Measurements from ENCODE around the gene CUX1. TPM values are rescaled to one million over a fixed set of nuclear protein-coding genes. Genes with fewer than 3 reads are reported as not detected.
A peak's percentile ranks its signal among the peaks of the same experiment; 100 is the strongest.
"Not testable (repeated sequence)": the region's sequence is repeated elsewhere in the genome, so short reads cannot be mapped to it uniquely, and the experiment has no call there.

Gene CUX1
- total RNA-seq, 1 experiment from 2014 or later: 30.3 TPM

DNA sequence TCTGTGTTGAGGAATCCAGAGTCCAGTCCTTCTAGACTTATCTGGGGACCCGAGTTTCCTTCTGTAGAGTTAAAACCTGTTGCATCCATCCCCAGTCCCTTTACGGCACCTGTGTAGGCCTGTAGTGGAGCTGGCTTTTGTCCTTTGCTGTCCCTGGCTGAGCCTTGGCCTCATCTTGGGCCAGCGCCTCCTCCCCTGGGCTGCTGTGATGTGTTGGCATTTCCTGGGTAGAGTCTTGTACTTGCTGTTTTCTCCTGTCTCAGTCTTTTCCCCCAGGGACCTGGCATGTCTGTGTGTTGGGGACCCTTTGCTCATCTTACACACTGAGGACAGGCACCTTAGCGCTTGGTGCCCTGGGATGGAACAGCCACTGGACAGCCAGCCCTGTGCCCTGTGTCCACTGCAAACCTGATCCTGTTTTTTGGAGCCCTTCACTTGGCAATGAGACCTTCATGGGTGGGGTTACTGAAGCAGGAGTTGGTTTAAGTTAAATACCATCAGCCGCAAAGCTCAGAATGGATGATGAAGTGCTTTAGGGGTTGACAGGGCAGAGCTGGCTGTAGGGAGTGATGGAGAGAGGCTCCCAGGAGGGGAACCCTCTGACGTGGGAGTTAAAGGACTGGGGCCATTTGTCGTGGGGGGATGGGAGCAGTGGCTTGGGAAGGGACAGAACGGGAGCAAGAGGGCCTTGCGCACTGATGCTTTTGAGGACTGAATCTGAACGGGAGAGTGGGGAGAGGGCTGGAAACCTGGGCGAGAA, 50.9 kb downstream of the CUX1 start:
- DNase-seq (ENCODE audit: low read depth): no peak

DNA sequence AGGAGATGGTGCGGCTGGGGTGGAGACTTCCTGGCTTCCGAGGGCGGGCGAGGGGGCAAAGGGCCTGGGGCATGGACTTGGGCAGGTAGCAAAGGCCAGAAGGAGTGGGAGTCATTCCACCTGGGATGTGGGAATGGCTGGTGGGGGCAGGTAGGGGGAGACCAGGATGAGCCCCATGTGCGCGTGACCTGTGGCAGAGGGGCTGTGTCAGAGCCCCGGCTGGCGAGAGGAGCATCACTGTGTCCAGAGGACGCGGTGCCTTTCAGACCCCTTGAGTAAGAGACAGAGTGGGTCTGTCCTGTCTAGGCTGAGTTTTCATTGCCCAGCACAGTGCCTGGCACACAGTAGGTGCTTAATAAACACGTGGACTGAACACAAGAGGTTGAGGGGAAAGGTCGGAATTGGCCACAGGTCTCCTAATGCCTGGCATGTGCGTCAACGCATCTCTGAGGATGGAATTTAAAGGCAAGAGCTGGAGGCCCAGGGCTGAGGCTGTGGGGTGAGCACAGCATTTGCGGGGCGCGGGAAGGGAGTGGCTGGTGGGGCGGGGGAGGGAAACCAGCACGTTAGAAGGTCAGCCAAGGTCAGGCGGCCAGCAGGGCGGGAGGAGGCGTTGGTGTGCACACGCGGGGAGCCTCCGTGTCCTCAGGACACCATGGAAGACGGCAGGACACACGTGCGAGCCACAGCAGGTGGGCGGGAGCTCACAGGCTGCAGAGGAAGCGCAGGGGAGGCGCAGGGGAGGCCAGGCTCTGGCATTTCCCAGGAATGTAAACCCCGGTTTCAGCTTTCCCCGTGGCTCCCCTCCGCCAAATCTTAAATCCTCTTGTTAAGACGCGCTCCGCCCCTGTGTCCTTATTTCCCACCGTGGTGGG, 51.8 kb downstream of the CUX1 start:
- no peak for DNase-seq (ENCODE audit: low read depth)

DNA sequence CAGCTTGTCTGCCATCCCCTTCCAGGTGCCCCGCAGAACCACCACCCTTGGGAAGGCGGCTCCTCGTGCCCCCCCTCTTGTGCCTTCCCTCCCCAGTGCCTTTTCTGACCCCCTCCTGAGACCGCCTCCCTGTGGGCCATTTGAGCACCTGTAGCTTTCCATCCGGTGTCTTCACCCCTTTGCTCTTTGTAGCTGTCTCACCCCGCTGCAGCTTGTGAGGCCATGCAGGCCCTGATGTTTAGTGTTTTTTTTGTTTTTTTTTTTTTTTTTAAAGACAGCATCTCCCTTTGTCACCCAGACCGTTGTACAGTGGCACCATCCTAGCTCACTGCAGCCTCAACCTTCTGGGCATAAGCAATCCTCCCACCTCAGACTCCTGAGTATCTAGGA, 52.5 kb downstream of the CUX1 start:
- DNase-seq (ENCODE audit: low read depth): no peak

DNA sequence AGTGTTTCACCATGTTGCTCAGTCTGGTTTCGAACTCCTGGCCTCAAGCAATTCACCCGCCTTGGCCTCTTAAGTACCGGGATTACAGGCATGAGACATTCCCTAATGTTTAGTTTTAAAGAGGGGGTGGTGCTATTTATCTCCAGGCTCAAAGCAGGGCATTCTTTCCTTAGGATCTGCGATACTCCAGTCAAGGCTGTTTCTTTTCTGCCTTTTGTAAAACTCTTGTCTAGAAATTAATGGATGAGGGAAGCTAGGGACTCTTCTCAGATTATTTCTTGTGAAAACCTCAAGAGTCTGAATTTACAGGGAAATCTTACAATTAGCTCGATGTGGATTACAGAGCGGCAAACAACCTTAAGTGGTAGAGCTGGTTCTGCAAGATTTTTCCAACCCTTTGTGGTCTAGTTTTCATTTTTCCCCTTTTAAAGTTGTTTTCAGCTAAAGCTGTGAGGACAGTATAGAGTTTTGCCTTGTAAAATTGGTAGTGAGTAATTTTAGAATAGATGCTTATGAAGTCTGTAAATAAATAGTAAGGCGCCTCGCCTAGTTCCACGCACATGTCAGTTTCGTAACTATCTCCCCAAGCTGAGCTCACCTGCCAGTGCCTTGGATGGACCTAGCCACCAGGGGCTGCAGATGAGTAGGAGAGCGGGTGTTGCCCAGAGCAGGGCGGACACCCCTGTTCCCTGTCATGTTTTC, 53.1 kb downstream of the CUX1 start:
- DNase-seq (ENCODE audit: low read depth): no peak

DNA sequence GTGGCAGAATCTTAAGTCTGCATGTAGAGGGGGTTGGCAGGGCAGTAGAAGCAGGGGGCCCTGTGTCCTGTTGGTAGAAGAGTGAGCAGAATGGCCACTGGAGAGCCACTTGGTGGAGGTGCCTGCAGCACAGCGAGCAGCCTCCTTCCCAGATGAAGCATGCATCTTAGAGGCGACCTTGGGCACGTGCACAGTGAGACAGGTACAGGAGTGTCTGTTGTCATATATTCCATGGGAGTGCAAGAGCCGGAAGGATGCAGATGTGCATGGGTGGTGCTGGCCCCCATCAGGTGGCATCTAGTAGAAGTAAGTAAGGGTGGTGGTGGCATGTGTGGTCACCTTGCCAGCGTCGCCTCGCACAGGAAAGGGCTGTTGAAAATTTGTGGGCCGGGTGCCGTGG, 53.9 kb downstream of the CUX1 start:
- no peak for DNase-seq (ENCODE audit: low read depth)

DNA sequence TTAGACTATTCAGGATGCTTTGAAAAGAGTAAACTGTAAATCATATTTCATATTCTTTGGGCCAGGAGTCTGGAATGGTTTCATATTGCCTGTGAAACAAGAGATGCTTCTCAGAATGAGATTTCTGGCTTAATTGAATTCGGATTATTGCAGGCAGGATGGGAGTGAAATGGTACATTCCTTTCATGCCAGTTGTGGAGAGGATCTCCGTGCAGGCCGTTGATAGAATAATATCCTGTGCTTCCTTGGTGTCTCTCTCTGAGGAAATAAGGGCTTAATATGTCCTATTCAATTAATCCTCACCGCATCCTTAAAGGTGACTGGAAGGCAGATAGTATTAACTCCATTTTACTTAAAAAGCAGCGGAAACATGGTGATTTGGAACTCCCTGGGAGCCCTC, 56.6 kb downstream of the CUX1 start:
- DNase-seq (ENCODE audit: low read depth): no peak

DNA sequence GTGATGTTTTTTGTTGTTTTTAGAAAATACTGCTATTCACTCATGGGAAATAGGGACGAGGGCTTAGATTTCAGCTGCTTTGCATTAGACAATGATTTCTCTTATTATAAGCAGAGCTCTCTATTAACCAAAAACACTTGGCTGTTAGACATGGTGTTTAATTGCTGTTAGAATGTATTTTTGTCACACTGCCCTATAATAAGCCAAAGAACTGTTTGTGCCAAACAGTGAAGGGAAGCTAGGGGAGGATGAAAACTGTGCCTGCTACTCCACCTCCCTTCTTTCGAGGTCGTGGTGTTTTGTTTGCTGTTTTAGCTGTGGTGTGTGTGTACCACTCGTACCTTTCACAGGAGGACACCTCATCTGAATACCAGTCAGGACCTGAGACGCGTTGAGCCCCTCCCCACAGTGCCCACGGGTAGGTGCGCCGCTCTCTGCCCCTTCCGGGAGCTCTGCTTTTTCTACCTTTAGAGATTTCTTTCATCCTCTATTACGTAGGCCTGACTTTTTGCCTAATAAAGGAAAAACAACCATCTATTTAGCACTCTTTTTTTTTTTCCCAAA, 57.9 kb downstream of the CUX1 start:
- no peak for DNase-seq (ENCODE audit: low read depth)

DNA sequence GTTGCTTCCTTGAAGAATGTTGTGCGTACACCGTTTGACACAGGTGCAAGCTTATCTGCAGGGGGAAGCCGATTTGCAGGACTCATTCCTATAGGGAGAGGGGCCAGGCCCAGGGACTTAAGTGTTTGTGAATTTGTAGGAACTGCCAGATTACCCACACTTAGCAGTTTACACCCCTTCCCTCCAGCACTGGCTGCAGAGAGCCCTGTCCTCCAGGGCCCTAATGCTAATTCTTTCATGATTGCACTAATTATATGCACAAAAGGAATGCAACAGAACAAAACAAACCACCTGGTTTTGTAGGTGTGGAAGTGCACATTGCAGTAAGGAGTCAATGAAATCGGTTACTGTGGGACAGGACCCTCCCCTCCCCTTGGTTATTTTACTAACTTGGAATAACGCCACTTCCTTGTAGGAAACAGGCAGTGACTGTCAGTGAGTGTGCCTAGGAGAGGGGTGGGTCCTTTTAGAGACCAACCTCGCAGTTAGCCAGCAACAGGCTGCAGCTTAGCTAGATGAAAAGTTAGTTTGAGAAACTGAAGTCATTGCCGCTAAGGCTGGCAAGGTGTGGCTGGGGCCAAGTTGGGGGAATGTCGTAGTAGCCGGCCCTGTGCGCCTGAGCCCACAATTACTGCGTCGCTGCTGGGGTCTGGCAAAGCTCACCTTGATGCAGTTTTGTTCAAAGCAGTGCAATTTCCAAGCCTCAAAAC, 60.6 kb downstream of the CUX1 start:
- DNase-seq (ENCODE audit: low read depth): no peak

DNA sequence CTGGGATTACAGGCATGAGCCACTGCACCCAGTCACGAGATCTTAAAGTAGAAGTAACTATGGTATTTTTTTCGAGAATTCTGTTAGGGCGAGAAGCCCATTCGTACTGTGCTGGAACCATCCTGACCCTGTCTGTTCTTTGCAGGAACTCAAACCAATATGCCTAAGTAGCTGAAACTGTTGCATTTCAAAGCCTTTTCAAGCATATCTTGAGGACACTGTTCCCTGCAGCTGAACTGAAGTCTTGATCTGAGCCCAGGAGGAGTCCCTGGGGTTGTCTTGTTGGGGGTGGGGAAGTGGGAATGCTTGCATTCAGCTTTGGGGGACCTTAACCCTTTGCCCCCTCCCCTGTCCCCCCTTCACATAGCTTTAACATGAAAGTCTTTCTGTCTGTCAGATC, 61.5 kb downstream of the CUX1 start:
- no peak for DNase-seq (ENCODE audit: low read depth)

DNA sequence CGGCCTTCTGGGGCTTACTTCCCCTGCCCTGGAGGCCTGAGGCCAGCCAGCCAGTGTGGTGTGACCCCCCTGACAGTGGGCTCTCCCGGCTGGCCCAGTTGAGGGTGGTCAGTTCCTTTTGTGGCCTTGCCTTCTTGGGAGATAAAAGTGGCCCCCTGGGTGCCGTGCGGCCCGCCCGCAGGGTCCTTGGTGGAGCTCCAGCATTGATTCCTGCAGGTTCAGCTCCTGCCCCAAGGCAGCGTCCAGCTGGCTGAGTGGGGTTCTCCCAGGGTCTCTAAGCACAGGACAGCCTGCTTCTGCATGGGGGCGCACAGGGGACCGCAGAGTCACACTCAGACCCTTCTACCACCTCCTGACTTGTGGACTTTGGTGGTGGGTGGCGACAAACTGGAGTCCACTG, 62.1 kb downstream of the CUX1 start:
- DNase-seq (ENCODE audit: low read depth): no peak

DNA sequence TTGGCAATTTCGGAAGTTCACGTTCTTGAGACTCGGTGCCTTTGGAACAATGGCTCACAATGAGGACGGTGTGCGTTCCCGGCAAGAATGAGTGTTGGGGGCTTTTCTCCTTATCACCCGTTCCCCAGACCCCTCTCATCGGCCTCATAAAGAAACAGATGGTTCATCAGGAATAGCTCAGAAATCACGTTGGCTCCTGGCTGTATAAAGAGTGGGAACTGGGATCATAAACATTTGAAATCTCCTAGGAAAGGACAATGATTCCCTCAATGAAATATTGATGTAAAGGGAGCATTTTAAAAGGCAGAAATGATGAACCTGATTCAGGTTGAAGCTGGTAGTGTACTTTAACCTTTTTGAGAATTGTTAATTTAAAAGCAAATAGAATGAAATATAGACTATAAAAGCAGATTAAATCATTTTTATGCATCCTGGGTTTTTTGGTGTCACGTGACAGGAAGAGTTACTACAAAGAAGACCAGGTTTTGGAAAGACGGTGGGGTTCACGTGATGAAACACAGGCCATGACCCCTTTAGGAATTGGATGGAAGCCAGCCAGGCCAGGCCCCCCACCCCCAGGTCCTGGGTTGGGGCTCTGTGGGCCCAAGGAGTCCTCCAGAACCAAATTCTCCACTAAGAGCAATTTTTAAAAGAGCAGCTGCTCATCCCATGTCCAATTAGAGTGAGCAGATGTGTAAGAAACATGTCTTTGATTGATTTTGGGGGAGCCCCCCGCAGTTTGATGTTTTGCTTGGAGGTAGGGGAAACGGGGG, 63.0 kb downstream of the CUX1 start:
- no peak for DNase-seq (ENCODE audit: low read depth)

DNA sequence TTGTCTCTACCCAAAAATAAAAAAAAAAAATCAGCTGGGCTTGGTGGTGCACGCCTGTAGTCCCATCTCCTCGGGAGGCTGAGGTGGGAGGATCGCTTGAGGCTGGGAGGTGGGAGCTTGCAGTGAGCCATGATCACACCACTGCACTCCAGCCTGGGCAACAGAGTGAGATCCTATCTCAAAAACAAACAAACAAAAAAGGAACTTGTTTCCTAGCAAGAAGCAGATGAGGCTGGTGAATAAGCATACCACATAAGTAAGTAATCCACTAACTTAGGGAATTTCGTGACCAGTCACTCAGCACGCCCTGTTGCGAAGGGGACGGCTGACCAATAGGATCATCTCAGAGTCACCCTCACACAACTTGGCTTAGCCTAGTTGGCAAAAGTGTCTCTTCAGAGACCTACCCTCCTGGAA, 64.6 kb downstream of the CUX1 start:
- DNase-seq (ENCODE audit: low read depth): peak; percentile 93

DNA sequence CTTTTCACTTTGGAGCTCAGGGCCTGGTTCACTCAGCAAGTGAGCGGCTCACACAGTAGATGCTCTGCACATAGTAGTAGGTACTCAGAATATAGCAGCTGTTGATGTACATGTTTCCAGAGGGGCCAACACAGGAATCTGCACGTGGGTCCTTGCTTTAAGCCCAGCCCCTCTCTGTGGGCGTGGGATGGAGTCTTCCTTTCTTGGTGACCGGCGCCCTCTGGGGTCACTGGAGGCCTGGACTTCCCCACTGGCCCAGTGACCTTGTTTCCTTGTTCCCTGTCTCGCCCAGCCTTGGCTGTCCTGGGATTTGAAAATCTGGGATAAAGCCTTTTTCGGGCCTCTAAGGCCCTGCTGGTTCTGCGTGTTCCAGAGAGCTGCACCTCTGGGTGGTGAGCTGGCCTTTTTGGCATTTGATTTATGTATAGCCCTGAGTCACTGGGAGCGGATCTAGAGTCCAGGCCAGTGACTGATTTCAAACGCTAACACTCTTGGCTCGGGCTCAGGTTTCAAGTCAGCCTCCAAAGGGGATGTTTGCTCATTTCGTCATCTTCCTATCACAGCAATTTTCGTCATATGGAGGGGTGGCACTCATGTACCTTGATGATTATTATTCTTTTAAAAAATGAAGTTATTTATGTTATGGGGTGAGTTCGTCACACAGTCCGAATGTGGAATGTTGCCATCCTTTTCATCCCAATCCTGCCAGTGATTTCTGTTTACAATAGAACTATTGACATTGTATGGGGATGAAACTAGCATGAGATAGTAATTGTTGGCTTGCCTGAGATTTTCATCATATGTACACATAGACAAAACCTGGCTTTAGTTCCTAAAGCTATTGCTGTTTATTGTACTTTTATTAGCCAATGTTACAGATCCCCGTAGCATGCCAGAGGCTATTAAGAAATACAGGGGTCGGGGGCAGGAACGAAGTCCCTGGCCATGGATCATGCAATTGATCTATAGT, 65.5 kb downstream of the CUX1 start:
- peak; percentile 100 for DNase-seq (ENCODE audit: low read depth)

DNA sequence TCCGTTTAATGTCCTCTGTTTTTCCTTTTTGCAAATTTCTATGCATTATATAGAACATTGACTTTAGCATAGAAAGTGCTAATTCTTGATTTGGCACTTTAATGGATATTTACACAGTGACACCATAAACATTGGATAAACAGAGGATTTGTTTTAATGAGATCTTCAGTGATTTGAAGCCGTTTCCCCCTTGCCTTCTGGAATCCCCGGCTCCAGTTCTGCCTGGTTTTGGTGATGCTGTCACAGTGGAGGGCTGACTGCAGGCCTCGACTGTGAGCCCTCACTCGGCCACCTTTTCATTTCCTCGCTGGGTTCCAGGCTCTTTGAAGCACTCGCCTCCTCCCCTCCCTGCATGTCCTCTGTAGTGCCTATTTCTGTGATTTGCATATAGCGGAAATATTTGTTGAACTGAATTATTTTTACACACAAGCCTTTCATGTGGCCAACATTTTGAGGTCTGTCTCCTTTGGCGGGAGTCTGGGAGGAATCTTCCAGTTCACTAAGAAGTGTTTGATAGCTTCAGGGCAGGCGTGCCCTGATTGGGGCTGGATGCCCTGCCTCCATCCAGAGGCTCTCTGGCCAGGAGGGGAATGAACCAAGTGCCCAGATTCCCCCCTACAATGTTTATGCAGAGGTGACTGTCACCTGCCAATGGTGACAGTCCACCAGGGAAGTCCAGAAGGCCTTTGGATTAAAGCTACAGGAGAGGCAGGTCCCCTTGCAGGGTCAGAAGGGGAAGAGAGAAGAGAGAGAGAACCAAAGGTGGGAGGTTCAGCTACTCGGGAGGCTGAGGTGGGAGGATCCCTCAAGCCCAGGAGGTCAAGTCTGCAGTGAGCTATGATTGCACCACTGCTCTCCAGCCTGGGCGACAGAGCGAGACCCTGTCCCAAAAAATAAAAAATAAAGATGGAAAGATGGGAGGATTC, 67.5 kb downstream of the CUX1 start:
- no peak for DNase-seq (ENCODE audit: low read depth)

DNA sequence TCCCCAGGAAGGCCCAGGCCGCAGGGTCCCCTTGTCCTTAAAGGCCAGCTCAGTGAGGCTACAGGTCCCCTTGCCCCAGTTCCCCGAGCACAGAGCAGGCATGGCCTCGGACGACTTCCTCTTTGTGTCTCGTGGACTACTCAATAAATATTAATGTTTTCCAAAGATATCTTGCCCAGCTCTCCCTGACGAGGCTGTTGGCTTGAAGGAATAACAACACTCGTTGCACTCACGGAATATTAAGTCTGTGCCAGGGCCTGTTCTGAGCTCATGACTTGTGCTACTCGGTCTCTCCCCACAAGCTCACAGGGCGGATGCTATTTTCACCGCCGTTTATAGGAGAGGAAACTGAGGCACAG, 68.2 kb downstream of the CUX1 start:
- DNase-seq (ENCODE audit: low read depth): no peak

DNA sequence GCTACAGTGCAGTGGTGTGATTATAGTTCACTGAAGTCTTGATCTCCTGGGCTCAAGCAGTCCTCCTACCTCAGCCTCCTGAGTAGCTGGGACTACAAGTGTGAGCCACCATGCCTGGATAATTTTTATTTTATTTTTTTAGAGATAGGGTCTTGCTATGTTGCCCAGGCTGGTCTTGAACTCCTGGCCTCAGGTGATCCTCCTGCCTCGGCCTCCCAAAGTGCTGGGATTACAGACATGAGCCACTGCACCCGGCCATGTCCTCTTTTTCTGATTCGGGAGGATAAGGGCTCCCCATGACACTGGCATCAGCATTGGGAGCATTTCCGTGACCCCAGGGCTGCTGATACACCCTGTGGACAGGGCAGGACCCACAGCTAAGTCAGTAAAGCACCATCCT, 69.9 kb downstream of the CUX1 start:
- not testable (repeated sequence) for DNase-seq (ENCODE audit: low read depth)

DNA sequence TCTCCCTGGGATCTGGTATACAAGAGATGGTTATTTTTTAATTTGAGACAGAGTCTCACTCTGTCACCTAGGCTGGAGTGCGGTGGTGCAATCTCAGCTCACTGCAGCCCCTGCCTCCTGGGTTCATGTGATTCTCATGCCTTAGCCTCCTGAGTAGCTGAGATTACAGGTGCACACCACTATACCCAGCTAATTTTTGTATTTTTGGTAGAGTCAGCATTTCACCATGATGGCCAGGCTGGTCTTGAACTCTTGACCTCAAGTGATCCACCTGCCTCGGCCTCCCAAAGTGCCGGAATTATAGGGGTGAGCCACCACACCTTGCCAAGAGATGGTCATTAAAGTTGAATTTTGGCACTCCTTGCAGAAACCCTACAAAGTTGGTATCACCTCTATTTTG, 71.1 kb downstream of the CUX1 start:
- not testable (repeated sequence) for DNase-seq (ENCODE audit: low read depth)

DNA sequence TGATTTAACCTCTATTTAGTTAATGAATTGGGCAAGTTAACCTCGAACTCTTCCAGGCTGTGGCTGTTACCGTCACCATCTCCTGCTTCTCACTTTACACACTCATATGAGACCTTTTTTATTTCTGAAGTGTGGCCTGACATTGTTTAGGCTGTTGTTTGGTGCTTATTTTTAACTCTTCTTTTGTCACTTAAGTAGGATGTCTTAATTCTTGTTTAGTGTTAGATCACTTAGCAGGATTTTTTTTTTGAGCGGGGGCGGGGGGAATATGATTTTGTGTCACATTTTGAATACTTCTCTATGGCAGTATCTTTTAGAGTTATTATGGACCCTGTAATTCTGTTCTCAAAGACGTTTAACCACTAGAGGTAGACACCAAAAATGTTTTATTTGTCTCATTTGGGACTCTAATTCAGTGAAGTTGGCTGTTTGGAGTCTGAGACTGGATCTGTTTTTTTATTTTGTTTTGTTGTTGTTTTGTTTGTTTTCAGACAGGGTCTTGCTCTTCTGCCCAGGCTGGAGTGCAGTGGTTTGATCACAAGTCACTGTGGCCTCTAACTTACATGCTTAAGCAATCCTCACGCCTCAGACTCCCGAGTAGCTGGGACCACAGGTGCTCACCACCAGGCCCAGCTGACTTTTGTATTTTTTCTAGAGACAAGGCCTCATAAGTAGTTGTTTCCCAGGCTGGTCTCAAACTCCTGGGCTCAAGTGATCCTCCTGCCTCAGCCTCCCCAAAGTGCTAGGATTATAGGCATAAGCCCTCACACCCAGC, 73.5 kb downstream of the CUX1 start:
- DNase-seq (ENCODE audit: low read depth): no peak

All from Daoy (cell line).